Bronchial epithelial cell (primary cell): ENCODE results near the gene ATXN2. TPM values are rescaled to one million over a fixed set of nuclear protein-coding genes. Genes with fewer than 3 reads are reported as not detected.
"Not testable (repeated sequence)": the region's sequence is repeated elsewhere in the genome, so short reads cannot be mapped to it uniquely, and the experiment has no call there.

Experiments used
- DNase-seq: peaks from one replicate; pipeline ENCODE4 v3.0.0-alpha.2; 2010; ENCODE audit warnings: low read depth
- FAIRE-seq: peaks from 2 replicates; lab custom pipeline; 2011; peaks lifted over from hg19 to GRCh38; lab: Jason Lieb, UNC
- H3K27me3 ChIP-seq: 2 replicates; pipeline ENCODE4 v1.5.1; 2011; ENCODE audit warnings: low read length; ENCODE audit not compliant: control insufficient read depth, insufficient read depth
- H3K36me3 ChIP-seq: 2 replicates; pipeline ENCODE4 v1.5.1; 2011; ENCODE audit warnings: low read length; ENCODE audit not compliant: control insufficient read depth, insufficient read depth
- H3K4me3 ChIP-seq: 2 replicates; pipeline ENCODE4 v1.5.1; 2011; ENCODE audit warnings: mild to moderate bottlenecking, low read depth, low read length, control low read depth
- CTCF ChIP-seq: IDR thresholded peaks from 2 replicates; pipeline ENCODE4 v1.5.1; 2011; ENCODE audit warnings: mild to moderate bottlenecking, moderate library complexity, low read length, control low read depth, inconsistent platforms; ENCODE audit not compliant: insufficient read depth, severe bottlenecking
- total RNA-seq: library from RNA; depleted of rRNA; stranded (reverse); fragments of >200 nt; gene quantifications from 2 replicates; pipeline ENCODE4 v1.2.1, GENCODE V29; 2014

Gene ATXN2
- total RNA-seq, 1 donor from 2014 or later: 8.7 TPM

DNA sequence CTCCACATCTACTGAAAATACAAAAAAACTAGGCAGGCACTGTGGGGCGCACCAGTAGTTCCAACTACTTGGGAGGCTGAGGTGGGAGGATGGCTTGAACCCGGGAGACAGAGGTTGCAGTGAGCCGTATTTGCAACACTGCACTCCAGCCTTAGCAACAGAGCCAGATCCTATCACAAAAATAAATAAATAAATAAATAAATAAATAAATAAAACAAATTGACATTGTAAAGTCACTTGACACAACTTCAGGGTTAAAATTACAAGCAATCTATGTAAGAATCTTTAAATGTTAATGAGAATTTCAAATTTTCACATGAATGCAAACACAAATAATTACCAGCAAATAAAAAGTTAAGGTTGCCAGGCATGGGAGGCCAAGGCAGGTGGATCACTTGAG lies 11.1 kb downstream of the ATXN2 start:
- TF ChIP-seq CTCF: no peak
- DNase-seq (no peak), FAIRE-seq (no peak)
- no peaks in the 10 kb centered on the region for H3K36me3 ChIP-seq
- H3K27me3 ChIP-seq: no peaks in the 10 kb centered on the region
- H3K4me3 ChIP-seq: no peak overlapping the region

GRCh38 chr12:111586986-111587385 lies 12.1 kb downstream of the ATXN2 start:
- H3K36me3 ChIP-seq: no peaks in the 10 kb centered on the region
- DNase-seq (no peak), FAIRE-seq (no peak)
- TF ChIP-seq CTCF: no peak
- H3K4me3 ChIP-seq: no peak overlapping the region
- no peaks in the 10 kb centered on the region for H3K27me3 ChIP-seq

DNA sequence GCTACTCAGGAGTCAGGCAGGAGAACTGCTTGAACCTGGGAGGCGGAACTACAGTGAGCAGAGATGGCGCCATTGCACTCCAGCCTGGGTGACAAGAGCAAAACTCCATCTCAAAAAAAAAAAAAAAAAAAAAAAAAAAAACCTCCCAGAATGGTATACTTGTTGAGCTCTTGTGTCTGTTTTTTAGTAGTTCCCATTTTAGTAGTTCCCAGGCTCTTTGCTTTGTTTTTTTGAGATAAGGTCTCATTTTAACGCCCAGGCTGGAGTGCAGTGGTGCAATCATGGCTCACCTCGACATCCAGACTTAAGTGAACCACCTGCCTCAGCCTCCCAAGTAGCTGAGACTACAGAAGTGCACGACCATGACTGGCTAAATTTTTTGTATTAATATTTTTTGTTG lies 13.4 kb downstream of the ATXN2 start:
- H3K27me3 ChIP-seq: no peaks in the 10 kb centered on the region
- no peaks in the 10 kb centered on the region for H3K36me3 ChIP-seq
- no peak for DNase-seq
- no peak for FAIRE-seq
- TF ChIP-seq CTCF: no peak
- no peak overlapping the region for H3K4me3 ChIP-seq

DNA sequence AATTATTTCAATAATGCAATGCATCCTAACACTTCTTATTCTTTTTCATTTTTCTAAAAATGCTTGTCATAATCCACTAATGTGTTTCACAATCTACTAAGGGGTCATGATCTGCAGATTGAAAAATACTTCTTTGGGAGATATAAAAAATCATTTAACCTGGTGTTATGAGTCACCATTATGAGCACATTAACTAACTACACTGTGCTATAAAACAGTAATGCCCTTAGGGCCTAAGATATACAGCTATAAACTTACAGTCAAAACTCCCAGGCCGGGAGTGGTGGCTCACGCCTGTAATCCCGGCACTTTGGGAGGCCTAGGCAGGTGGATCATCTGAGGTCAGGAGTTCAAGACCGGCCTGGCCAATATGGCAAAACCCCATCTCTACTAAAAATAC lies 14.2 kb downstream of the ATXN2 start:
- H3K4me3 ChIP-seq: no peak overlapping the region
- H3K27me3 ChIP-seq: no peaks in the 10 kb centered on the region
- FAIRE-seq (no peak), DNase-seq (peak; percentile 72)
- TF ChIP-seq CTCF: no peak
- no peaks in the 10 kb centered on the region for H3K36me3 ChIP-seq

GRCh38 chr12:111583506-111583905 lies 15.6 kb downstream of the ATXN2 start:
- not testable (repeated sequence) for H3K4me3 ChIP-seq, DNase-seq, H3K36me3 ChIP-seq, FAIRE-seq, H3K27me3 ChIP-seq

- FAIRE-seq (no peak), DNase-seq (no peak)
- Histone ChIP-seq H3K27me3 (no peaks in the 10 kb centered on the region), H3K36me3 (no peaks in the 10 kb centered on the region), H3K4me3 (no peak overlapping the region)
- no peak for TF ChIP-seq CTCF
Observed at GRCh38 chr12:111582133-111582747, 16.9 kb downstream of the ATXN2 start.
